GM12891 (cell line): ENCODE data around the gene RGL3.

Source experiments
- PAX5 ChIP-seq: IDR thresholded peaks from 2 replicates; pipeline ENCODE4 v1.6.1; 2011; ENCODE audit warnings: low read length, moderate library complexity, mild to moderate bottlenecking; ENCODE audit not compliant: insufficient read depth, severe bottlenecking
- POLR2A ChIP-seq: IDR thresholded peaks from 2 replicates; pipeline ENCODE4 v1.6.1; 2011; ENCODE audit warnings: low read depth, low read length, control low read depth
- POLR2AphosphoS5 ChIP-seq: IDR thresholded peaks from 2 replicates; pipeline ENCODE4 v1.6.1; 2011; ENCODE audit warnings: low read depth, low read length, control low read depth
- SPI1 ChIP-seq: IDR thresholded peaks from 2 replicates; pipeline ENCODE4 v1.6.1; 2011; ENCODE audit warnings: low read depth, low read length, control low read depth
- TAF1 ChIP-seq: IDR thresholded peaks from 2 replicates; pipeline ENCODE4 v1.6.1; 2011; ENCODE audit warnings: low read depth, low read length, control low read depth

DNA sequence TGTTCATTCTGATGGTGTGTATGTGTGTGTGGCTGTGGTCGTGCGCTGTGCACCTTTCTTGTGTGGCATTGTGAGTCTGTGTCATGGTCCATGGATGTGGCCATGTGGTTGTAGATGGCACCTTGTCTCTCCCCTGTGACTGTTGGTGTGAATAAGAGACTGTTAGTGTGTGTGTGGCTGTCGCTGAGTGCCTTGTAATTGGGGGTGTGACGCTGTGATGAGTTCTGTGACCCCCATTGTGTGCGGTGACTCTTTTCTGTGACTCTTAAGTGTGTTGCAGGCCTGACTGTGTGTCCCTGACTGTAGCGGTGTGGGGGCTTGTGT lies 63.1 kb downstream of the RGL3 start:
- TF ChIP-seq TAF1 (no peak), POLR2AphosphoS5 (no peak), POLR2A (no peak), SPI1 (no peak), PAX5 (no peak)
